Measurements from ENCODE around the gene SPPL2C. TPM values are rescaled to one million over a fixed set of nuclear protein-coding genes. Genes with fewer than 3 reads are reported as not detected.
A peak's percentile ranks its signal among the peaks of the same experiment; 100 is the strongest.

The SPPL2C gene
- total RNA-seq, 1 donor from 2014 or later: not detected

GRCh38 chr17:45812102-45812501 lies 32.6 kb upstream of the SPPL2C start:
- Histone ChIP-seq H3K4me3 (no peak overlapping the region), H3K9me3 (replicated peaks) (no peaks in the 10 kb centered on the region), H3K36me3 (no peaks in the 10 kb centered on the region), H3K4me1 (peaks cover 6% of the 10 kb centered on the region), H3K27me3 (ENCODE audit: low read depth) (peaks cover 56% of the 10 kb centered on the region), H3K27ac (replicated peaks) (no peak overlapping the region)
- TF ChIP-seq CTCF (IDR thresholded peaks at IDR 0.05; ENCODE audit: borderline replicate concordance): peak; percentile 48
- intact Hi-C loops (cut with micrococcal nuclease): no loop called here
- DNase-seq: no peak

- Histone ChIP-seq H3K36me3 (no peaks in the 10 kb centered on the region), H3K27ac (replicated peaks) (no peak overlapping the region), H3K27me3 (ENCODE audit: low read depth) (peaks cover 46% of the 10 kb centered on the region), H3K4me1 (peaks cover 6% of the 10 kb centered on the region), H3K4me3 (no peak overlapping the region), H3K9me3 (replicated peaks) (no peaks in the 10 kb centered on the region)
- no peak for TF ChIP-seq CTCF (IDR thresholded peaks at IDR 0.05; ENCODE audit: borderline replicate concordance)
- intact Hi-C loops (cut with micrococcal nuclease): no loop called here
- no peak for DNase-seq
These were observed 31.5 kb upstream of the SPPL2C start for GRCh38 chr17:45813048-45813725.

- no peaks in the 10 kb centered on the region for H3K9me3 ChIP-seq (replicated peaks)
- TF ChIP-seq CTCF (IDR thresholded peaks at IDR 0.05; ENCODE audit: borderline replicate concordance): no peak
- no peak overlapping the region for H3K4me3 ChIP-seq
- H3K36me3 ChIP-seq: no peaks in the 10 kb centered on the region
- no peak for DNase-seq
- peaks cover 6% of the 10 kb centered on the region for H3K4me1 ChIP-seq
- intact Hi-C loops (cut with micrococcal nuclease): no loop called here
- peaks cover 43% of the 10 kb centered on the region for H3K27me3 ChIP-seq (ENCODE audit: low read depth)
- H3K27ac ChIP-seq (replicated peaks): no peak overlapping the region
These were observed 29.8 kb upstream of the SPPL2C start for GRCh38 chr17:45814622-45815606.

- Histone ChIP-seq H3K36me3 (no peaks in the 10 kb centered on the region), H3K4me3 (no peak overlapping the region), H3K9me3 (replicated peaks) (no peaks in the 10 kb centered on the region), H3K27ac (replicated peaks) (no peak overlapping the region), H3K27me3 (ENCODE audit: low read depth) (peaks cover 35% of the 10 kb centered on the region), H3K4me1 (peaks cover 6% of the 10 kb centered on the region)
- no peak for TF ChIP-seq CTCF (IDR thresholded peaks at IDR 0.05; ENCODE audit: borderline replicate concordance)
- DNase-seq: no peak
- intact Hi-C loops (cut with micrococcal nuclease): no loop called here
These were observed 28.9 kb upstream of the SPPL2C start for GRCh38 chr17:45815752-45816151.

GRCh38 chr17:45818041-45818440 lies 26.6 kb upstream of the SPPL2C start:
- Histone ChIP-seq H3K27me3 (ENCODE audit: low read depth) (peaks cover 33% of the 10 kb centered on the region), H3K4me1 (peaks cover 6% of the 10 kb centered on the region), H3K9me3 (replicated peaks) (no peaks in the 10 kb centered on the region), H3K36me3 (no peaks in the 10 kb centered on the region), H3K27ac (replicated peaks) (no peak overlapping the region), H3K4me3 (no peak overlapping the region)
- intact Hi-C loops (cut with micrococcal nuclease): no loop called here
- TF ChIP-seq CTCF (IDR thresholded peaks at IDR 0.05; ENCODE audit: borderline replicate concordance): no peak
- no peak for DNase-seq
